ENCODE data around the gene LAMTOR3.
"Not testable (repeated sequence)": the region's sequence is repeated elsewhere in the genome, so short reads cannot be mapped to it uniquely, and the experiment has no call there.

The LAMTOR3 gene

GRCh38 chr4:99841129-99841528 is 53.1 kb downstream of the LAMTOR3 start:
- no peak for DNase-seq (ENCODE audit: low read depth)
- H3K4me3 ChIP-seq (ENCODE audit: low read depth, low read length): no peak overlapping the region
- TF ChIP-seq CTCF (IDR thresholded peaks at IDR 0.05; ENCODE audit: low read depth, low read length, missing control alignments): no peak

DNA sequence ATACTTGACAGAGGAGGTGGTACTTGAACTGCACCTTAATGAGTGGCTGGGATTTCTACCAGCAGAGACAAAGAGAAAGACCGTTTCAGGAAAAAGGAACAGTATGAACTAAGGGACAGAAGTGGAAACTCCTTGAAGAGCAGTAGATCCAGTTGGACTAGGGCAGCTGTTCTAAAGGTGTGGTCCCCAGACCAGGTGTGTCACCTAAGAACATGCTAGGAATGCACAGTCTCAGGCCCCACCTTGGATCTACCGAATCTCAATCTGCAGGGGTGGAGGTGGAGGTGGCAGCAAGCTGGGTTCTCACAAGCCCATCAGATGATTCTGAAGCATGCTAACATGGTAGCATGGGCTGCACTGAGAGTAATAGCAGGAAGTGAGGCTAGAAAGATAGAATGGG is 55.3 kb downstream of the LAMTOR3 start:
- H3K4me3 ChIP-seq (ENCODE audit: low read depth, low read length): no peak overlapping the region
- no peak for TF ChIP-seq CTCF (IDR thresholded peaks at IDR 0.05; ENCODE audit: low read depth, low read length, missing control alignments)
- DNase-seq (ENCODE audit: low read depth): no peak

DNA sequence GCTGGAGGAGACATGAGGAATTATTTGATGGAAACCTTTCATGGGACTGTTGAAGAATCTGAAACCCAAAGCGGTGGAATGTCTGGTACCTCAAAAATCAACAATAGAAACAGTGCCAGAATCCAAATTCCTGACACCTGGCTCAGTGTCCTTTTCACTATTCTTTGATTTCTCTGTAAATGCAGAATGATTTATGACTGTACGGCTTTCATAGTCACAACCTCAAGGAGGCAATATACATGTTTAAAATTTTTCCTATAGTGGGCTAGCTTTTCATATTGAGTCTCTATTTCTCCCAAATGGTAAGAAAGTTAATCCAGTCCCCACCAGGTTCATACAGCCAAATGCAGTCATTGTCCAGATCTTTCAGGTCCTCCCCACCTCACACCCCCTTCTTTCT is 58.3 kb downstream of the LAMTOR3 start:
- DNase-seq (ENCODE audit: low read depth): no peak
- TF ChIP-seq CTCF (IDR thresholded peaks at IDR 0.05; ENCODE audit: low read depth, low read length, missing control alignments): no peak
- H3K4me3 ChIP-seq (ENCODE audit: low read depth, low read length): no peak overlapping the region

- TF ChIP-seq CTCF (IDR thresholded peaks at IDR 0.05; ENCODE audit: low read depth, low read length, missing control alignments): no peak
- no peak for DNase-seq (ENCODE audit: low read depth)
- H3K4me3 ChIP-seq (ENCODE audit: low read depth, low read length): no peak overlapping the region
Observed at GRCh38 chr4:99834569-99834968, 59.7 kb downstream of the LAMTOR3 start.

DNA sequence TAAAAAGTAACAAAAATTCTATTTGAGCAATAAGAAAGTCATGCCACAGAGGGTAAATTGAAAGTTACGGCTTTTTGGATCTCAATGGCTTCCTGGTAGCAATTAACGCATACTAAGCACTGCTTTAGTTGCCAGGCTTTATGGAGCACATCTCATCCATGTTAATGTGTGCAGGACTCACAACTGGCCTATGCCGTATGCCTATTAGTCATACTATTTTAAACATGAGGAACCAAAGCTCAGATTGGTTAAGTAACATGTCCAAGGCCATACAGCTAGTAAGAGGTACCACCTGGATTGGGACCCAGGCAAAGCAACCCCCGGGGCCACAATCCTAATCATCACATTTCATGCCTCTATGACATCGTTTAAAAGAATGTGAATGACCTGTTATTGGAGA is 60.5 kb downstream of the LAMTOR3 start:
- no peak for DNase-seq (ENCODE audit: low read depth)
- no peak overlapping the region for H3K4me3 ChIP-seq (ENCODE audit: low read depth, low read length)
- TF ChIP-seq CTCF (IDR thresholded peaks at IDR 0.05; ENCODE audit: low read depth, low read length, missing control alignments): no peak

DNA sequence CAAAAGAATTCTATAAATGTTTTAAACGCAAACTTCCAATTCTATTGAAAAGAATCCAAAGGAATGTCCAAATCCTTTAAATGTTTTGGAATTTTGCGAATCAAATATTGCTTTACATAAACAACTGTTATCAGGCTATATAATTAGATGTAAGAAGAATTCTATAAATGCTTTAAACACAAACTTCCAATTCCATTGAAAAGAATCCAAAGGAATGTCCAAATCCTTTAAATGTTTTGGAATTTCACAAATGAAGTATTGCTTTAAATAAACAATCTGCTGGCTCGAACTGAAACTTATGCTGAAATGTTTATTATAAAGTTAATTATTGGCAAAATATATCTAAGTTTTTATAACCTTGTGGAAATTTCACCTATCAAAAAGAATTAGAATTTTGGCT is 61.5 kb downstream of the LAMTOR3 start:
- DNase-seq (ENCODE audit: low read depth): no peak
- no peak overlapping the region for H3K4me3 ChIP-seq (ENCODE audit: low read depth, low read length)
- no peak for TF ChIP-seq CTCF (IDR thresholded peaks at IDR 0.05; ENCODE audit: low read depth, low read length, missing control alignments)

GRCh38 chr4:99832321-99832720 is 61.9 kb downstream of the LAMTOR3 start:
- H3K4me3 ChIP-seq (ENCODE audit: low read depth, low read length): no peak overlapping the region
- DNase-seq (ENCODE audit: low read depth): no peak
- no peak for TF ChIP-seq CTCF (IDR thresholded peaks at IDR 0.05; ENCODE audit: low read depth, low read length, missing control alignments)

DNA sequence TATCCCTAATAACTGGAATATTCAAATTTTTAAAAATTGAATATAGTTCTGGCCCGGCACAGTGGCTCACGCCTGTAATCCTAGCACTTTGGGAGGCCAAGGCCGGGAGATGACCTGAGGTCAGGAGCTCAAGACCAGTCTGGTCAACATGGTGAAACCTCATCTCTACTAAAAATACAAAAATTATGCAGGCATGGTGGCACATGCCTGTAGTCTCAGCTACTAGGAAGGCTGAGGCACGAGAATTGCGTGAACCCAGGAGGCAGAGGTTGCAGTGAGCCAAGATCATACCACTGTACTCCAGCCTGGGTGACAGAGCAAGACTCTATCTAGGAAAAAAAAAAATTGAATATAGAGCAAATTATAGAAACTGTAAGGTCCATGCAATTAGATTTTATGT is 64.2 kb downstream of the LAMTOR3 start:
- not testable (repeated sequence) for DNase-seq (ENCODE audit: low read depth); H3K4me3 ChIP-seq (ENCODE audit: low read depth, low read length)
